Activated T-cell treated with anti-CD3 and anti-CD28 coated beads, Interleukin-2, amount 50 U/mL, for 72 hours (primary cell): Measurements from ENCODE around the gene LDLRAD4. TPM values are rescaled to one million over a fixed set of nuclear protein-coding genes. Genes with fewer than 3 reads are reported as not detected.

Source experiments
- ATAC-seq, 2 donors: fragments of 150-1000 bp; cut with Tn5 transposase; replicated peaks in 1 of 2; 2 replicates each; pipeline ENCODE4 v1.10.0; 2021; ENCODE audit warnings: moderate library complexity in 2 of 2, mild to moderate bottlenecking in 1 of 2
- DNase-seq, 2 donors: peaks; one replicate each; pipeline ENCODE4 v3.0.0; 2021 to 2022; ENCODE audit warnings: mixed read lengths in 1 of 2
- H3K27ac Mint-ChIP-seq: one replicate; pipeline ENCODE4 v1.8.0; 2022; ENCODE audit warnings: mild to moderate bottlenecking, moderate library complexity, mixed read lengths
- H3K27me3 Mint-ChIP-seq: one replicate; pipeline ENCODE4 v1.8.0; 2022; ENCODE audit warnings: low read depth, mixed read lengths
- H3K36me3 Mint-ChIP-seq, 2 donors: one replicate each; pipeline ENCODE4 v1.8.0; 2022; ENCODE audit warnings: mixed read lengths in 2 of 2, mild to moderate bottlenecking in 1 of 2; ENCODE audit not compliant: insufficient read depth in 2 of 2
- H3K4me1 Mint-ChIP-seq: one replicate; pipeline ENCODE4 v1.8.0; 2022; ENCODE audit warnings: low read depth, mixed read lengths
- H3K4me3 Mint-ChIP-seq, 2 donors: one replicate each; pipeline ENCODE4 v1.8.0; 2022; ENCODE audit warnings: mild to moderate bottlenecking in 2 of 2, mixed read lengths in 2 of 2, moderate library complexity in 2 of 2
- H3K9me3 Mint-ChIP-seq, 2 donors: one replicate each; pipeline ENCODE4 v1.8.0; 2022; ENCODE audit warnings: mixed read lengths in 2 of 2
- total RNA-seq, 2 donors: library from RNA; stranded (reverse); gene quantifications; one replicate each; pipeline ENCODE4 v1.2.3, GENCODE V29; 2022

Gene LDLRAD4
- total RNA-seq, 2 donors from 2014 or later: 46.0 to 47.2 TPM

GRCh38 chr18:13247506-13247905 lies 28.9 kb downstream of the LDLRAD4 start:
- Mint-ChIP-seq H3K9me3 (peaks cover 4% of the 10 kb centered on the region in 2 donors), H3K36me3 (peaks cover 2 to 9% of the 10 kb centered on the region in 2 donors), H3K4me3 (no peak overlapping the region), H3K27me3 (no peaks in the 10 kb centered on the region), H3K4me1 (no peaks in the 10 kb centered on the region), H3K27ac (no peak overlapping the region)
- DNase-seq (no peak), ATAC-seq (no peak)

- Mint-ChIP-seq H3K27me3 (no peaks in the 10 kb centered on the region), H3K4me3 (no peak overlapping the region), H3K36me3 (peaks cover 0 to 3% of the 10 kb centered on the region in 2 donors), H3K4me1 (no peaks in the 10 kb centered on the region), H3K27ac (no peak overlapping the region), H3K9me3 (no peaks in the 10 kb centered on the region)
- DNase-seq: no peak
- no peak for ATAC-seq
Measured at GRCh38 chr18:13252686-13253410, 34.3 kb downstream of the LDLRAD4 start.

GRCh38 chr18:13253786-13254688 lies 35.5 kb downstream of the LDLRAD4 start:
- no peak overlapping the region for H3K27ac Mint-ChIP-seq

GRCh38 chr18:13254971-13255927 lies 36.7 kb downstream of the LDLRAD4 start:
- no peak overlapping the region for H3K4me3 Mint-ChIP-seq
- DNase-seq: no peak
- peaks cover 0 to under 1% of the 10 kb centered on the region in 2 donors for H3K36me3 Mint-ChIP-seq
- H3K4me1 Mint-ChIP-seq: peaks cover 6% of the 10 kb centered on the region
- ATAC-seq: no peak
- H3K9me3 Mint-ChIP-seq: no peaks in the 10 kb centered on the region
- no peak overlapping the region for H3K27ac Mint-ChIP-seq
- H3K27me3 Mint-ChIP-seq: no peaks in the 10 kb centered on the region

More at GRCh38 chr18:13253786-13254688, 35.5 kb downstream of the LDLRAD4 start:
- Mint-ChIP-seq H3K4me1 (no peaks in the 10 kb centered on the region), H3K9me3 (no peaks in the 10 kb centered on the region), H3K36me3 (peaks cover 0 to 3% of the 10 kb centered on the region in 2 donors), H3K4me3 (no peak overlapping the region), H3K27me3 (no peaks in the 10 kb centered on the region)
- ATAC-seq: no peak
- no peak for DNase-seq

GRCh38 chr18:13256444-13257305 lies 38.1 kb downstream of the LDLRAD4 start:
- no peak overlapping the region for H3K4me3 Mint-ChIP-seq
- H3K27ac Mint-ChIP-seq: no peak overlapping the region
- H3K36me3 Mint-ChIP-seq: no peaks in the 10 kb centered on the region
- ATAC-seq: no peak
- peaks cover 21% of the 10 kb centered on the region for H3K4me1 Mint-ChIP-seq
- H3K27me3 Mint-ChIP-seq: no peaks in the 10 kb centered on the region
- no peaks in the 10 kb centered on the region for H3K9me3 Mint-ChIP-seq
- DNase-seq: no peak

- no peak for DNase-seq
- H3K4me3 Mint-ChIP-seq: no peak overlapping the region
Measured at GRCh38 chr18:13257361-13257980, 38.9 kb downstream of the LDLRAD4 start.

GRCh38 chr18:13258921-13259320 lies 40.4 kb downstream of the LDLRAD4 start:
- peaks cover 25% of the 10 kb centered on the region for H3K4me1 Mint-ChIP-seq
- no peaks in the 10 kb centered on the region for H3K27me3 Mint-ChIP-seq
- H3K27ac Mint-ChIP-seq: no peak overlapping the region
- no peaks in the 10 kb centered on the region for H3K36me3 Mint-ChIP-seq
- no peaks in the 10 kb centered on the region for H3K9me3 Mint-ChIP-seq
- no peak overlapping the region for H3K4me3 Mint-ChIP-seq
- ATAC-seq (no peak), DNase-seq (no peak)

More at GRCh38 chr18:13257361-13257980, 38.9 kb downstream of the LDLRAD4 start:
- no peak overlapping the region for H3K27ac Mint-ChIP-seq
- no peaks in the 10 kb centered on the region for H3K36me3 Mint-ChIP-seq
- peaks cover 25% of the 10 kb centered on the region for H3K4me1 Mint-ChIP-seq
- H3K9me3 Mint-ChIP-seq: no peaks in the 10 kb centered on the region
- no peaks in the 10 kb centered on the region for H3K27me3 Mint-ChIP-seq
- no peak for ATAC-seq

- DNase-seq (no peak), ATAC-seq (no peak)
- Mint-ChIP-seq H3K36me3 (no peaks in the 10 kb centered on the region), H3K4me3 (no peak overlapping the region), H3K9me3 (no peaks in the 10 kb centered on the region), H3K27me3 (no peaks in the 10 kb centered on the region), H3K27ac (no peak overlapping the region), H3K4me1 (peaks cover 33% of the 10 kb centered on the region)
Measured at GRCh38 chr18:13259701-13260100, 41.1 kb downstream of the LDLRAD4 start.

GRCh38 chr18:13260197-13260934 lies 41.8 kb downstream of the LDLRAD4 start:
- Mint-ChIP-seq H3K9me3 (no peaks in the 10 kb centered on the region), H3K27me3 (peaks cover 4% of the 10 kb centered on the region), H3K36me3 (peaks cover 0 to 4% of the 10 kb centered on the region in 2 donors), H3K4me1 (peaks cover 39% of the 10 kb centered on the region), H3K27ac (no peak overlapping the region), H3K4me3 (peak overlapping the region in 1 of 2 donors; percentile 16)
- DNase-seq: no peak
- ATAC-seq: no peak

- ATAC-seq: no peak
- peak overlapping the region; percentile 50 to 78 for H3K4me3 Mint-ChIP-seq
- no peaks in the 10 kb centered on the region for H3K9me3 Mint-ChIP-seq
- no peak overlapping the region for H3K27ac Mint-ChIP-seq
- H3K27me3 Mint-ChIP-seq: peaks cover 4% of the 10 kb centered on the region
- H3K36me3 Mint-ChIP-seq: peaks cover 0 to 5% of the 10 kb centered on the region in 2 donors
- DNase-seq: no peak
- H3K4me1 Mint-ChIP-seq: peaks cover 46% of the 10 kb centered on the region
Measured at GRCh38 chr18:13260935-13261640, 42.5 kb downstream of the LDLRAD4 start.
